ENCODE measurements around the gene REG3G. TPM values are rescaled to one million over a fixed set of nuclear protein-coding genes. Genes with fewer than 3 reads are reported as not detected.
"Not testable (repeated sequence)": the region's sequence is repeated elsewhere in the genome, so short reads cannot be mapped to it uniquely, and the experiment has no call there.

The REG3G gene
- total RNA-seq, 4 donors from 2014 or later = not detected

- no peaks in the 10 kb centered on the region for H3K9me3 ChIP-seq
- TF ChIP-seq POLR2A (IDR thresholded peaks at IDR 0.05) = no peak
- no peak for TF ChIP-seq CTCF (IDR thresholded peaks at IDR 0.05)
- no peak for TF ChIP-seq EP300 (IDR thresholded peaks at IDR 0.05)
- no peak for TF ChIP-seq POLR2AphosphoS5 (IDR thresholded peaks at IDR 0.05)
- DNase-seq (ENCODE audit: low spot score in 2 of 2) = no peak
- 10% methylated on average over 1 of the region's 1 CpG for WGBS
- H3K27me3 ChIP-seq = no peaks in the 10 kb centered on the region
- no peaks in the 10 kb centered on the region for H3K4me1 ChIP-seq
- H3K27ac ChIP-seq = no peak overlapping the region
- H3K4me3 ChIP-seq = no peak overlapping the region
- no peaks in the 10 kb centered on the region for H3K36me3 ChIP-seq
Observed at GRCh38 chr2:79041032-79041448, 15.5 kb downstream of the REG3G start.

- H3K27ac ChIP-seq; DNase-seq (ENCODE audit: low spot score in 2 of 2); H3K27me3 ChIP-seq; H3K4me3 ChIP-seq; H3K36me3 ChIP-seq; H3K9me3 ChIP-seq; H3K4me1 ChIP-seq: not testable (repeated sequence)
- WGBS = 34% methylated on average over 5 of the region's 5 CpGs
Observed at GRCh38 chr2:79053486-79053885, 28.0 kb downstream of the REG3G start.

GRCh38 chr2:79054769-79055168 is 29.3 kb downstream of the REG3G start:
- H3K4me3 ChIP-seq; H3K27ac ChIP-seq; DNase-seq (ENCODE audit: low spot score in 2 of 2); H3K36me3 ChIP-seq; H3K4me1 ChIP-seq; H3K9me3 ChIP-seq; H3K27me3 ChIP-seq: not testable (repeated sequence)
- WGBS = 73% methylated on average over 5 of the region's 5 CpGs

- TF ChIP-seq EP300 (IDR thresholded peaks at IDR 0.05) (no peak), POLR2AphosphoS5 (IDR thresholded peaks at IDR 0.05) (no peak), POLR2A (IDR thresholded peaks at IDR 0.05) (no peak), CTCF (IDR thresholded peaks at IDR 0.05) (no peak)
- Histone ChIP-seq H3K27ac (no peak overlapping the region), H3K4me3 (no peak overlapping the region), H3K4me1 (no peaks in the 10 kb centered on the region), H3K27me3 (no peaks in the 10 kb centered on the region), H3K9me3 (peaks cover 4% of the 10 kb centered on the region), H3K36me3 (no peaks in the 10 kb centered on the region)
- no peak for DNase-seq (ENCODE audit: low spot score in 2 of 2)
- WGBS = 86% methylated on average over 2 of the region's 2 CpGs
Observed at GRCh38 chr2:79065201-79065600, 39.7 kb downstream of the REG3G start.

GRCh38 chr2:79071078-79071477 is 45.6 kb downstream of the REG3G start:
- 61% methylated on average over 2 of the region's 2 CpGs for WGBS
- no peaks in the 10 kb centered on the region for H3K36me3 ChIP-seq
- H3K4me1 ChIP-seq = no peaks in the 10 kb centered on the region
- peaks cover 4% of the 10 kb centered on the region for H3K9me3 ChIP-seq
- no peaks in the 10 kb centered on the region for H3K27me3 ChIP-seq
- TF ChIP-seq CTCF (IDR thresholded peaks at IDR 0.05) = no peak
- H3K27ac ChIP-seq = no peak overlapping the region
- H3K4me3 ChIP-seq = no peak overlapping the region
- DNase-seq (ENCODE audit: low spot score in 2 of 2) = no peak

Other genes starting within 250 kb of the REG3G start
- not detected for gene REG1B, start 62.3 kb downstream of the REG3G start, total RNA-seq
- 1 to 10 TPM in 1 of 4 donors, not detected in 3; 1.5 TPM for gene REG1A, start 94.8 kb downstream of the REG3G start, total RNA-seq
- 1 to 10 TPM in 2 of 4 donors, not detected in 2; 1.8 to 2.8 TPM for gene REG3A, start 134.1 kb downstream of the REG3G start, total RNA-seq